Common myeloid progenitor, CD34-positive (primary cell): ENCODE data around the gene DRD4.

ENCODE experiments used
- CTCF ChIA-PET: fragments of 350-600 bp; sonication (Branson Sonifier 250); formaldehyde crosslinking; loops from one replicate; lab custom pipeline; 2021; ENCODE audit warnings: antibody characterized with exemption; lab: Charles Lee
- POLR2A ChIA-PET: fragments of 350-600 bp; sonication (Branson Sonifier 250); formaldehyde crosslinking; loops from one replicate; lab custom pipeline; 2021; ENCODE audit warnings: antibody characterized with exemption; lab: Charles Lee
- DNase-seq, 3 donors: peaks; one replicate each; pipeline versions ENCODE4 v3.0.0 to v3.0.0-alpha.2; 2013
- H3K27ac ChIP-seq, 2 experiments: 1 replicate in 1 of 2; 2 replicates in 1 of 2; pipeline ENCODE4 v1.7.0; 2013; ENCODE audit warnings: inconsistent platforms in 2 of 2, low read length in 2 of 2, mild to moderate bottlenecking in 2 of 2, low read depth in 1 of 2, moderate library complexity in 1 of 2; ENCODE audit not compliant: severe bottlenecking in 2 of 2, insufficient read depth in 1 of 2, poor library complexity in 1 of 2
- H3K27me3 ChIP-seq, 5 experiments: replicated peaks in 2 of 5; 1 replicate in 3 of 5; 2 replicates in 2 of 5; pipeline versions ENCODE4 v1.6.1 to v1.7.0; 2013; ENCODE audit warnings: low read length in 4 of 5, mild to moderate bottlenecking in 2 of 5, moderate library complexity in 2 of 5, inconsistent platforms in 1 of 5; ENCODE audit not compliant: insufficient read depth in 5 of 5, control insufficient read depth in 4 of 5
- H3K36me3 ChIP-seq, 4 experiments: 1 replicate in 2 of 4; 2 replicates in 2 of 4; pipeline versions ENCODE4 v1.6.1 to v1.7.0; 2013; ENCODE audit warnings: low read length in 3 of 4, control low read depth in 1 of 4, mild to moderate bottlenecking in 1 of 4; ENCODE audit not compliant: control insufficient read depth in 4 of 4, insufficient read depth in 4 of 4
- H3K4me1 ChIP-seq, 4 experiments: 1 replicate in 3 of 4; 2 replicates in 1 of 4; pipeline versions ENCODE4 v1.6.1 to v1.7.1; 2013; ENCODE audit warnings: low read length in 3 of 4, mild to moderate bottlenecking in 3 of 4, control low read depth in 1 of 4, inconsistent platforms in 1 of 4, moderate library complexity in 1 of 4; ENCODE audit not compliant: control insufficient read depth in 4 of 4, insufficient read depth in 4 of 4; ENCODE audit errors: control extremely low read depth in 1 of 4
- H3K4me3 ChIP-seq, 7 experiments: 1 replicate in 4 of 7; 2 replicates in 3 of 7; pipeline versions ENCODE4 v1.5.1 to v1.7.0; 2013; ENCODE audit warnings: mild to moderate bottlenecking in 7 of 7, low read length in 6 of 7, moderate library complexity in 6 of 7, inconsistent platforms in 2 of 7, low read depth in 2 of 7, control low read depth in 1 of 7; ENCODE audit not compliant: insufficient read depth in 4 of 7, control insufficient read depth in 1 of 7; ENCODE audit errors: extremely low read depth in 1 of 7
- H3K9me3 ChIP-seq, 5 experiments: 1 replicate in 4 of 5; 2 replicates in 1 of 5; pipeline versions ENCODE4 v1.6.1 to v1.7.1; 2013; ENCODE audit warnings: low read length in 4 of 5, mild to moderate bottlenecking in 2 of 5, inconsistent platforms in 1 of 5, low read depth in 1 of 5, moderate library complexity in 1 of 5; ENCODE audit not compliant: control insufficient read depth in 4 of 5, insufficient read depth in 2 of 5; ENCODE audit errors: control extremely low read depth in 1 of 5
- WGBS: methylation state at CpG from one replicate; pipeline ENCODE4 v1.1.5; 2013; ENCODE audit not compliant: insufficient coverage; 5-methylcytosine and 5-hydroxymethylcytosine counted together

Gene DRD4

DNA sequence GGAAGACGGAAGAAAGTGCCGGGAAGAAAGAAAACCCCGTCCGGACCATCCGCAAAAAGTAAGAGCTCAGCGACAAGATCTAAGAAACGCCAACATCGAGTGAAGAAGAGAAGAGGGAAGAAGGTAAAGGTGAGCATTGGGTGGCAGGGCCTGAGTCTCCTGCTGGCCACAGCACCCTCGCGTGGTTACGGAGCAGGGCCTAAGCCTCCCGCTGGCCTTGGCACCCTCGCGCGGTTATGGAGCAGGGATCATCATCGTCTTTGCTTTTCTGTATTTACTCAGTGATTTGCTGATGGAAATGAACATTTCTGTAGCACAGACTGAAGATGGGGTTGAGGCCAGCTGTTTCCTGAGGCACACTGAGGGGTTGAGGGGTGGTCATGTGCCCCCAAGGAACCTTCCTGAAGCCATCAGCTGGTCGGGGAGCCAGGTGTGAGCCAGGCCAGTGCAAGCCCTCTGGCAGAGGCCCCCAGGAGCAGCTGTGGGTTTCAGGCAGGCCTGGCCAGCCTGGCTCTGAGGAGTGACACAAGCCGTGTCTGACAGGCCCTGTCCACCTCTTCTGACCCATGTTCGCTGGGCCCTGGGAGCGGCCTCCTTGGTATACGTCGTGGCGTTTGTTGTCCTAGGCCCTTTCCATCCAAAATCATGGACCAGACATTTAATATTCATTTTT lies 35.4 kb upstream of the DRD4 start:
- POLR2A ChIA-PET, result interaction anchor here (0.6 to 0.9 kb wide), 2 partner anchors 9 to 21 kb away, joined by 7 to 9 read pairs; no protein-coding TSS in a partner anchor
- peaks cover 23 to 86% (median 72%) of the 10 kb centered on the region in 4 experiments for H3K36me3 ChIP-seq
- no peak overlapping the region for H3K27ac ChIP-seq
- peaks cover 0 to 4% (median 0%) of the 10 kb centered on the region in 4 experiments for H3K4me1 ChIP-seq
- H3K4me3 ChIP-seq, result no peak overlapping the region
- no peaks in the 10 kb centered on the region for H3K9me3 ChIP-seq
- 98% methylated on average over 9 of the region's 23 CpGs for WGBS
- CTCF ChIA-PET, result interaction anchor here (1.5 kb wide), 1 partner anchor 13 kb away, joined by 3 read pairs; no protein-coding TSS in a partner anchor
- no peaks in the 10 kb centered on the region for H3K27me3 ChIP-seq
- no peak for DNase-seq

DNA sequence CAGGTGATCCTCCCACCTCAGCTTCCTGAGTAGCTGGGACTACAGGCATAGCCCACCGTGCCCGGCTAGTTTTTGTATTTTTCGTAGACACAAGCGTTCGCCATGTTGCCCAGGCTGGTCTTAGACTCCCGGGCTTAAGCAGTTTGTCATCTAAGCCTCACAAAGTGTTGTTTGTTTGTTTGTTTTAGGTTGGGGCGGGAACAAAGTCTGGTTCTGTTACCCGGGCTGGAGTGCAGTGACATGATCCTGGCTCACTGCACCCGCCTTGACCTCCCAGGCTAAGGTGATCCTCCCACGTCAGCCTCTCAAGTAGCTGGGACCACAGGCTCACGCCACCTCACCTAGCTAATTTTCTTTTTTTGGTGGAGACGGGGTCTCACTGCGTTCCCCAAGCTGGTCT lies 33.9 kb upstream of the DRD4 start:
- ChIA-PET CTCF (interaction anchor here (1.4 kb wide), 1 partner anchor 8 kb away, joined by 4 read pairs; no protein-coding TSS in a partner anchor), POLR2A (no interaction called here)
- no peaks in the 10 kb centered on the region for H3K4me1 ChIP-seq
- no peak for DNase-seq
- H3K36me3 ChIP-seq, result peaks cover 23 to 86% (median 73%) of the 10 kb centered on the region in 4 experiments
- H3K27me3 ChIP-seq, result no peaks in the 10 kb centered on the region
- 99% methylated on average over 9 of the region's 13 CpGs for WGBS
- no peak overlapping the region for H3K4me3 ChIP-seq
- H3K27ac ChIP-seq, result no peak overlapping the region
- no peaks in the 10 kb centered on the region for H3K9me3 ChIP-seq

DNA sequence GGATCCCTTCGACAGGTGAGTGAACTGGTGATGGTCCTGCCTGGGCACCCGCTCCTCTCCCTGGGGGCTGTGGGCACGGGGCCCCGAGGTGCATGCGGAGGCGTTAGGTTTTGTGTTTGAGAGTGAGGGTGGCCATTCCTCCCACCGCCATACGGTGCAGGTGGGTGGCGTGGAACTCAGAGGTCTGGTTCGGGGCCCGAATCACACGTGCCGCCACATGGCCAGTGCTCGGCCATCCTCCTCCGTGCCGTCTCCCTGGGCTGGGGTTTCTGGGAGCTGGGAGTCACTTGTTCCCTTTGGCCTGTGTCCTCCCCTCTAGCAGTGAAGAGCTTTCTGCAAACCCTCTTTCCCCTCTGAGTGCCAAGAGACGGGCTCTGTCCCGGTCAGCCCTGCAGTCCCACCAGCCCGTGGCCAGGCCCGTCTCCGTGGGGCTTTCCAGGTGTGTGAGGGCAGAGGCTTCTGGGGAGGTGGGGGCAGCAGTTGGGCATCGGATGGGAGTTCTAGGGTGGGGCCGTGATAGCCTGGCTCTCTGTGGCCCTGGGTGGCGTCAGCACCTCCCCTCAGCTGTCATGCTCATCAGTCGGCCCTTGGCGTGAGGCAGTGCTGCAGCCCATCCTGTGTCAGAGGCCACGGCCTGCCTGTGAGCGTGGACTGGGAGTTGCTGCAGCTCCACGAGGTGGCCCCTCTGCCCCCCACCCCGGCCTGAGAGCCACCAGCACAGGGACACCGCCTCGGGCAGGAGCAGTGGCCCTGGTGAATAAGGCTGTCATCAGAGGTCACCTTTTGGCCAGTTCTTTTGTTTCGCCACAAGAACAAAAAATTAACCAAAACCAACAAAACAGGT lies 31.6 kb upstream of the DRD4 start:
- 98% methylated on average over 24 of the region's 33 CpGs for WGBS
- no peak for DNase-seq
- POLR2A ChIA-PET, result interaction anchor here (0.6 kb wide), 1 partner anchor 60 kb away, joined by 3 read pairs; no protein-coding TSS in a partner anchor

DNA sequence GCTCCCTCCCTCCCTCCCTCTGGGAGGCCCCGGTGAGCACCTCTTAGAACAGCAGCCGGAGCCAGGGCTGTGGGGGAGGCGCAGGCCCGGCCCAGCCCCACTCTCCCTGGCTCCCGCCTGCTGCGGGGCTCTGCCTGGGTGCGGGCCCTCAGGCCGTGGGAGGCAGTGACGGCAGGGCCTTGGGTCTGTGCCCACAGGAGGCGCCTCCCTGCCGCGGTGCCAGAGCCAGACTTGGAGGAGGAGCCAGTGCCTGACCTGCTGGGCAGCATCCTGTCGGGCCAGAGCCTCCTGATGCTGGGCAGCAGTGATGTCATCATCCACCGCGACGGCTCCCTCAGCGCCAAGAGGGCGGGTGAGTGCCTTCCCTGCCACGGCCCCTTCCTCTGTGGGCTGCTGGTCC lies 30.8 kb upstream of the DRD4 start:
- no peak for DNase-seq
- 94% methylated on average over 18 of the region's 19 CpGs for WGBS
- ChIA-PET CTCF (interaction anchor here (1.1 kb wide), 1 partner anchor 10 kb away, joined by 3 read pairs; no protein-coding TSS in a partner anchor), POLR2A (no interaction called here)
- Histone ChIP-seq H3K4me3 (no peak overlapping the region), H3K27ac (no peak overlapping the region), H3K36me3 (peaks cover 23 to 95% (median 80%) of the 10 kb centered on the region in 4 experiments), H3K27me3 (no peaks in the 10 kb centered on the region), H3K4me1 (no peaks in the 10 kb centered on the region), H3K9me3 (no peaks in the 10 kb centered on the region)

More for the DNA sequence above, 31.6 kb upstream of the DRD4 start:
- no peak overlapping the region for H3K27ac ChIP-seq
- no peaks in the 10 kb centered on the region for H3K9me3 ChIP-seq
- CTCF ChIA-PET, result interaction anchor here (1.1 kb wide), 1 partner anchor 18 kb away, joined by 4 read pairs; no protein-coding TSS in a partner anchor
- peaks cover 22 to 92% (median 75%) of the 10 kb centered on the region in 4 experiments for H3K36me3 ChIP-seq
- no peaks in the 10 kb centered on the region for H3K27me3 ChIP-seq
- H3K4me3 ChIP-seq, result no peak overlapping the region
- no peaks in the 10 kb centered on the region for H3K4me1 ChIP-seq

DNA sequence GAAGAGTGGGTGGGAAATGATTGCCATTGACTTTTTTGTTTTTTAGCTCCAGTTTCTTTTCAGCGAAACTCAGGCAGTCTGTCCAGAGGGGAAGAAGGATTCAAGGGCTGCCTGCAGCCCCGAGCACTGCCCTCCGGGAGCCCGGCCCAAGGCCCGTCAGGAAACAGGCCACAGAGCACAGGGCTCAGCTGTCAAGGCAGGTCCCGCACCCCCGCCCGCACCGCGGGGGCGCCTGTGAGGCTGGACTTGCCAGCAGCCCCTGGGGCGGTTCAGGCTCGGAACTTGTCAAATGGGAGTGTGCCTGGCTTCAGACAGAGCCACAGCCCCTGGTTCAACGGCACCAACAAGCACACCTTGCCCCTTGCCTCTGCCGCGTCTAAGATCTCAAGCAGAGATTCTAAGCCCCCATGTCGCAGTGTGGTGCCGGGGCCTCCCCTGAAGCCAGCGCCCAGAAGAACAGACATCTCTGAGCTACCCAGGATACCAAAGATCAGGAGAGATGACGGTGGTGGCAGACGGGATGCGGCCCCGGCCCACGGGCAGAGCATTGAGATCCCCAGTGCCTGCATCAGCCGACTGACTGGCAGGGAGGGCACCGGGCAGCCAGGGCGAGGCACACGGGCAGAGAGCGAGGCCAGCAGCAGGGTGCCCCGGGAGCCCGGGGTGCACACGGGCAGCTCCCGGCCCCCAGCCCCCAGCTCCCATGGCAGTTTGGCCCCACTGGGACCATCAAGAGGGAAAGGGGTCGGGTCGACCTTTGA lies 29.9 kb upstream of the DRD4 start:
- H3K4me1 ChIP-seq, result no peaks in the 10 kb centered on the region
- CTCF ChIA-PET, result interaction anchor here (1.1 kb wide), 1 partner anchor 11 kb away, joined by 3 read pairs; no protein-coding TSS in a partner anchor
- H3K36me3 ChIP-seq, result peaks cover 18 to 94% (median 80%) of the 10 kb centered on the region in 4 experiments
- no peaks in the 10 kb centered on the region for H3K27me3 ChIP-seq
- WGBS, result 95% methylated on average over 26 of the region's 35 CpGs
- no peak overlapping the region for H3K4me3 ChIP-seq
- no peaks in the 10 kb centered on the region for H3K9me3 ChIP-seq
- DNase-seq, result no peak
- POLR2A ChIA-PET, result no interaction called here
- H3K27ac ChIP-seq, result no peak overlapping the region

DNA sequence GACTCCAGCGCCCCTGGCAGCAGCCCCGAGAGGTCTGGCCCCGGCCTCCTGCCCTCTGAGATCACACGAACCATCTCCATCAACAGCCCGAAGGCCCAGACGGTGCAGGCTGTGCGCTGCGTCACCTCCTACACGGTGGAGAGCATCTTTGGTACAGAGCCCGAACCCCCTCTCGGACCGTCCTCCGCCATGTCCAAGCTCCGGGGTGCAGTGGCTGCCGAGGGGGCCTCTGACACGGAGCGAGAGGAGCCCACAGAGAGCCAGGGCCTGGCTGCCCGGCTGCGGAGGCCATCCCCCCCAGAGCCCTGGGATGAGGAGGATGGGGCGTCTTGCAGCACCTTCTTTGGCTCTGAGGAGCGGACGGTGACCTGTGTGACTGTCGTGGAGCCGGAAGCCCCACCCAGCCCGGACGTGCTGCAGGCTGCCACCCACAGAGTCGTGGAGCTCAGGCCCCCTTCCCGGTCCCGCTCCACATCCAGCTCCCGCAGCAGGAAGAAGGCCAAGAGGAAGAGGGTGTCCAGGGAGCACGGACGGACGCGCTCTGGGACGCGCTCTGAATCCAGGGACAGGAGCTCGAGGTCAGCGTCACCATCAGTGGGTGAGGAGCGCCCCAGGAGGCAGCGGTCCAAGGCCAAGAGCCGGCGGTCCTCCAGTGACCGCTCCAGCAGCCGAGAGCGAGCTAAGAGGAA lies 29.0 kb upstream of the DRD4 start:
- peaks cover 14 to 95% (median 82%) of the 10 kb centered on the region in 4 experiments for H3K36me3 ChIP-seq
- no peak overlapping the region for H3K27ac ChIP-seq
- 96% methylated on average over 44 of the region's 45 CpGs for WGBS
- no peaks in the 10 kb centered on the region for H3K4me1 ChIP-seq
- no peak for DNase-seq
- CTCF ChIA-PET, result interaction anchor here (1.0 kb wide), 1 partner anchor 16 kb away, joined by 3 read pairs; no protein-coding TSS in a partner anchor
- POLR2A ChIA-PET, result no interaction called here
- no peaks in the 10 kb centered on the region for H3K27me3 ChIP-seq
- H3K9me3 ChIP-seq, result no peaks in the 10 kb centered on the region
- no peak overlapping the region for H3K4me3 ChIP-seq
